H9 (cell line): Measurements from ENCODE around the gene SCRN2. TPM values are rescaled to one million over a fixed set of nuclear protein-coding genes. Genes with fewer than 3 reads are reported as not detected.

ENCODE experiments used
- DNase-seq: peaks from one replicate; pipeline ENCODE4 v3.0.0-alpha.2; 2017
- H2AFZ ChIP-seq: one replicate; pipeline ENCODE4 v1.6.1; 2013; ENCODE audit warnings: mild to moderate bottlenecking, low read length, control low read depth, moderate library complexity
- H2AK5ac ChIP-seq: 2 replicates; pipeline ENCODE4 v1.6.1; 2013; ENCODE audit warnings: low read length, control low read depth, mixed read lengths; ENCODE audit not compliant: insufficient read length
- H2BK120ac ChIP-seq: one replicate; pipeline ENCODE4 v1.6.1; 2013; ENCODE audit warnings: low read depth, mild to moderate bottlenecking, low read length, control low read depth, inconsistent platforms; ENCODE audit not compliant: poor library complexity, severe bottlenecking
- H2BK12ac ChIP-seq: 2 replicates; pipeline ENCODE4 v1.6.1; 2013; ENCODE audit warnings: low read length, control low read depth, mixed read lengths, low read depth; ENCODE audit not compliant: insufficient read length
- H2BK15ac ChIP-seq: 2 replicates; pipeline ENCODE4 v1.6.1; 2013; ENCODE audit warnings: low read depth, low read length, control low read depth
- H2BK20ac ChIP-seq: one replicate; pipeline ENCODE4 v1.6.1; 2013; ENCODE audit warnings: low read depth, mild to moderate bottlenecking, low read length, control low read depth, inconsistent platforms; ENCODE audit not compliant: poor library complexity, severe bottlenecking
- H2BK5ac ChIP-seq: 2 replicates; pipeline ENCODE4 v1.6.1; 2013; ENCODE audit warnings: low read length, control low read depth, mixed read lengths; ENCODE audit not compliant: insufficient read length
- H3K14ac ChIP-seq: 2 replicates; pipeline ENCODE4 v1.6.1; 2013; ENCODE audit warnings: low read length, control low read depth; ENCODE audit not compliant: insufficient read depth
- H3K18ac ChIP-seq: 2 replicates; pipeline ENCODE4 v1.6.1; 2013; ENCODE audit warnings: low read depth, mild to moderate bottlenecking, mixed read lengths, low read length, control low read depth; ENCODE audit not compliant: insufficient read length
- H3K23ac ChIP-seq: 2 replicates; pipeline ENCODE4 v1.6.1; 2013; ENCODE audit warnings: low read length, control low read depth, mixed read lengths, low read depth; ENCODE audit not compliant: insufficient read length
- H3K23me2 ChIP-seq: 2 replicates; pipeline ENCODE4 v1.6.1; 2013; ENCODE audit warnings: low read depth, mild to moderate bottlenecking, mixed read lengths, low read length, control low read depth; ENCODE audit not compliant: insufficient read length, poor library complexity, severe bottlenecking
- H3K27ac ChIP-seq: 2 replicates; pipeline ENCODE4 v1.5.1; 2013; ENCODE audit warnings: low read length, control low read depth, mixed read lengths, low read depth; ENCODE audit not compliant: insufficient read length
- H3K27me3 ChIP-seq: 2 replicates; pipeline ENCODE4 v1.6.1; 2013; ENCODE audit warnings: low read length, control low read depth, inconsistent platforms; ENCODE audit not compliant: insufficient read depth
- H3K4ac ChIP-seq: 2 replicates; pipeline ENCODE4 v1.6.1; 2013; ENCODE audit warnings: low read depth, mild to moderate bottlenecking, control low read depth, inconsistent platforms, low read length, moderate library complexity
- H3K4me1 ChIP-seq: 2 replicates; pipeline ENCODE4 v1.6.1; 2013; ENCODE audit warnings: low read length, control low read depth, inconsistent platforms; ENCODE audit not compliant: insufficient read depth
- H3K4me2 ChIP-seq: 2 replicates; pipeline ENCODE4 v1.6.1; 2013; ENCODE audit warnings: low read length, control low read depth, mixed read lengths; ENCODE audit not compliant: insufficient read length, insufficient read depth
- H3K56ac ChIP-seq: 2 replicates; pipeline ENCODE4 v1.6.1; 2013; ENCODE audit warnings: low read depth, mild to moderate bottlenecking, mixed read lengths, low read length, control low read depth; ENCODE audit not compliant: insufficient read length
- H3K79me1 ChIP-seq: 2 replicates; pipeline ENCODE4 v1.6.1; 2013; ENCODE audit warnings: low read depth, mild to moderate bottlenecking, moderate library complexity, low read length, control low read depth, inconsistent platforms; ENCODE audit not compliant: insufficient read depth, poor library complexity, severe bottlenecking
- H3K79me2 ChIP-seq: 2 replicates; pipeline ENCODE4 v1.6.1; 2013; ENCODE audit warnings: low read length, control low read depth, inconsistent platforms; ENCODE audit not compliant: insufficient read depth
- H3K9ac ChIP-seq: 2 replicates; pipeline ENCODE4 v1.6.1; 2013; ENCODE audit warnings: low read length, control low read depth, mixed read lengths; ENCODE audit not compliant: insufficient read length; ENCODE audit errors: extremely low read depth
- H3K9me3 ChIP-seq: one replicate; pipeline ENCODE4 v1.6.1; 2013; ENCODE audit warnings: low read depth, low read length, inconsistent platforms; ENCODE audit not compliant: control insufficient read depth
- H3T11ph ChIP-seq: one replicate; pipeline ENCODE4 v1.6.1; 2013; ENCODE audit warnings: mild to moderate bottlenecking, low read length, control low read depth, inconsistent platforms
- H4K20me1 ChIP-seq: one replicate; pipeline ENCODE4 v1.6.1; 2013; ENCODE audit not compliant: control insufficient read depth, insufficient read length, insufficient read depth
- H4K5ac ChIP-seq: 2 replicates; pipeline ENCODE4 v1.6.1; 2013; ENCODE audit warnings: low read depth, mild to moderate bottlenecking, mixed read lengths, low read length, control low read depth; ENCODE audit not compliant: insufficient read length
- H4K8ac ChIP-seq: replicated peaks from 2 replicates; pipeline ENCODE4 v1.6.1; 2013; ENCODE audit warnings: low read length, control low read depth, mixed read lengths, low read depth; ENCODE audit not compliant: insufficient read length
- H4K91ac ChIP-seq: 2 replicates; pipeline ENCODE4 v1.6.1; 2013; ENCODE audit warnings: low read depth, mild to moderate bottlenecking, moderate library complexity, mixed read lengths, low read length, control low read depth; ENCODE audit not compliant: insufficient read length
- H3K27ac Mint-ChIP-seq, 3 experiments: 2 replicates in 2 of 3; 3 replicates in 1 of 3; pipeline ENCODE4 v1.8.0; 2020 to 2021; ENCODE audit warnings: mixed read lengths in 3 of 3, mild to moderate bottlenecking in 1 of 3, moderate library complexity in 1 of 3
- H3K27me3 Mint-ChIP-seq: 2 replicates; pipeline ENCODE4 v1.8.0; 2021; ENCODE audit warnings: low read depth, mild to moderate bottlenecking, moderate library complexity, mixed read lengths
- H3K36me3 Mint-ChIP-seq, 3 experiments: 2 replicates in 2 of 3; 3 replicates in 1 of 3; pipeline ENCODE4 v1.8.0; 2020 to 2021; ENCODE audit warnings: low read depth in 3 of 3, mixed read lengths in 3 of 3; ENCODE audit not compliant: insufficient read depth in 1 of 3
- H3K4me1 Mint-ChIP-seq, 2 experiments: 2 replicates each; pipeline ENCODE4 v1.8.0; 2020; ENCODE audit warnings: mixed read lengths in 2 of 2
- H3K4me3 Mint-ChIP-seq, 2 experiments: 2 replicates in 1 of 2; 3 replicates in 1 of 2; pipeline ENCODE4 v1.8.0; 2020 to 2021; ENCODE audit warnings: mild to moderate bottlenecking in 2 of 2, mixed read lengths in 2 of 2, moderate library complexity in 1 of 2
- H3K9me3 Mint-ChIP-seq, 2 experiments: 2 replicates in 1 of 2; 3 replicates in 1 of 2; pipeline ENCODE4 v1.8.0; 2020; ENCODE audit warnings: mild to moderate bottlenecking in 2 of 2, mixed read lengths in 2 of 2, moderate library complexity in 1 of 2
- WGBS: extraction: QIAGEN DNeasy Blood & Tissue Kit; methylation state at CpG from one replicate; pipeline ENCODE4 v1.1.7; 2013; ENCODE audit warnings: missing lambda C conversion rate, low lambda C conversion rate, mixed read lengths; ENCODE audit not compliant: insufficient read length; ENCODE audit errors: extremely low coverage; 5-methylcytosine and 5-hydroxymethylcytosine counted together
- total RNA-seq: library from RNA; stranded (reverse); gene quantifications from 2 replicates; pipeline ENCODE4 v1.2.1, GENCODE V29; 2021
- TF ChIP-seq, protein P1 (sequence below): fragments of 200-600 bp; sonication (generic); conservative IDR thresholded peaks from 3 replicates; pipeline ENCODE4 v1.8.0; 2021; ENCODE audit warnings: antibody characterized with exemption, mild to moderate bottlenecking

Gene SCRN2
- total RNA-seq, 1 experiment from 2014 or later: 34.0 TPM

DNA sequence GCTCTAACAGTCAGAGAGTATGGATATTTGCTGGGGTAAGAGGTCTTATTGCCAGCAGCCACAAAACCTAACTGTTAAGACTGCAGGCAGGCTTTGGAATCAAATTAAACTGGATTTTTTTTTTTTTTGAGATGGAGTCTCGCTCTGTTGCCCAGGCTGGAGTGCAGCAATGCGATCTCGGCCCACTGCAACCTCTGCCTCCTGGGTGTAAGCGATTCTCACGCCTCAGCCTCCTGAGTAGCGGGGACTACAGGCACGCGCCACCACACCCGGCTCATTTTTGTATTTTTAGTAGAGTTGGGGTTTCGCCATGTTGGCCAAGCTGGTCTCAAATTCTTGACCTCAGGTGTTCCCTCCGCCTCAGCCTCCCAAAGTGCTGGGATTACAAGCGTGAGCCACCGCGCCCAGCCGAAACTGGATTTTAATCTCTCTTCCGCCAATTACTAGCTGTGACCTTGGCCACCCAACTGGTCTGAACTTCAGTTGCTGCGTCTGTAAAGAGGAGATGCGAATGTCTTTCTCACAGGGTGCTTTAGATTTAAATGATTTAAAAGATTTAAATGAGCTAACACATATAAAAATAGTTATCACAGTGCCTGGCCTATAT is 10.6 kb downstream of the SCRN2 start:
- H3K27me3 Mint-ChIP-seq: peaks cover 2% of the 10 kb centered on the region; the same call in 1 of the 2 replicates
- no CpG with 5 or more reads among the region's 18 CpGs for WGBS

More for the DNA sequence above, 10.6 kb downstream of the SCRN2 start:
- H2AK5ac ChIP-seq: no peak overlapping the region
- peaks cover 3% of the 10 kb centered on the region for H3K79me1 ChIP-seq
- H3K79me2 ChIP-seq: no peaks in the 10 kb centered on the region
- no peak overlapping the region for H2BK5ac ChIP-seq
- H3K9me3 ChIP-seq: no peaks in the 10 kb centered on the region
- no peak overlapping the region for H3K23ac ChIP-seq
- no peak overlapping the region for H2BK20ac ChIP-seq
- Mint-ChIP-seq H3K27ac (no peak overlapping the region; a peak in 1 of 7 replicates), H3K4me1 (peaks cover 8 to 14% of the 10 kb centered on the region in 2 experiments), H3K36me3 (peaks cover 20 to 33% (median 30%) of the 10 kb centered on the region in 3 experiments), H3K9me3 (no peaks in the 10 kb centered on the region; a peak in 1 of 5 replicates), H3K4me3 (peak overlapping the region; percentile 86 to 95)
- H4K20me1 ChIP-seq: no peaks in the 10 kb centered on the region
- no peak overlapping the region for H4K8ac ChIP-seq
- no peak overlapping the region for H2BK15ac ChIP-seq
- peak overlapping the region; percentile 81 for H3K4me2 ChIP-seq
- H3K18ac ChIP-seq: no peak overlapping the region
- H3K14ac ChIP-seq: no peak overlapping the region
- no peak overlapping the region for H4K5ac ChIP-seq
- H2AFZ ChIP-seq: no peak overlapping the region
- H4K91ac ChIP-seq: no peak overlapping the region
- peak overlapping the region; percentile 89 for H3K9ac ChIP-seq
- TF ChIP-seq, protein P1, sequence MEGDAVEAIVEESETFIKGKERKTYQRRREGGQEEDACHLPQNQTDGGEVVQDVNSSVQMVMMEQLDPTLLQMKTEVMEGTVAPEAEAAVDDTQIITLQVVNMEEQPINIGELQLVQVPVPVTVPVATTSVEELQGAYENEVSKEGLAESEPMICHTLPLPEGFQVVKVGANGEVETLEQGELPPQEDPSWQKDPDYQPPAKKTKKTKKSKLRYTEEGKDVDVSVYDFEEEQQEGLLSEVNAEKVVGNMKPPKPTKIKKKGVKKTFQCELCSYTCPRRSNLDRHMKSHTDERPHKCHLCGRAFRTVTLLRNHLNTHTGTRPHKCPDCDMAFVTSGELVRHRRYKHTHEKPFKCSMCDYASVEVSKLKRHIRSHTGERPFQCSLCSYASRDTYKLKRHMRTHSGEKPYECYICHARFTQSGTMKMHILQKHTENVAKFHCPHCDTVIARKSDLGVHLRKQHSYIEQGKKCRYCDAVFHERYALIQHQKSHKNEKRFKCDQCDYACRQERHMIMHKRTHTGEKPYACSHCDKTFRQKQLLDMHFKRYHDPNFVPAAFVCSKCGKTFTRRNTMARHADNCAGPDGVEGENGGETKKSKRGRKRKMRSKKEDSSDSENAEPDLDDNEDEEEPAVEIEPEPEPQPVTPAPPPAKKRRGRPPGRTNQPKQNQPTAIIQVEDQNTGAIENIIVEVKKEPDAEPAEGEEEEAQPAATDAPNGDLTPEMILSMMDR: no peak
- peaks cover 10% of the 10 kb centered on the region for H3K23me2 ChIP-seq
- no peak overlapping the region for H3T11ph ChIP-seq
- H3K27me3 ChIP-seq: no peaks in the 10 kb centered on the region
- no peak overlapping the region for H3K27ac ChIP-seq
- H2BK12ac ChIP-seq: no peak overlapping the region
- H2BK120ac ChIP-seq: no peak overlapping the region
- H3K56ac ChIP-seq: no peak overlapping the region
- no peaks in the 10 kb centered on the region for H3K4me1 ChIP-seq
- no peak for DNase-seq
- H3K4ac ChIP-seq: no peak overlapping the region
